Adrenal gland (tissue), 12 donors: ENCODE measurements around the gene PIK3R4. TPM values are rescaled to one million over a fixed set of nuclear protein-coding genes. Genes with fewer than 3 reads are reported as not detected.

Experiments used
- DNase-seq, 7 donors: peaks; one replicate each; pipeline ENCODE4 v3.0.0-alpha.2; 2019 to 2020
- H3K27ac ChIP-seq, 5 donors: fragments of 200-600 bp; sonication (generic) in 4 of 5; 1 replicate in 3 of 5; 2 replicates in 2 of 5; pipeline versions ENCODE4 v1.5.1 to v1.8.0; 2016 to 2020; ENCODE audit warnings: mild to moderate bottlenecking in 1 of 5
- H3K27me3 ChIP-seq: fragments of 200-600 bp; 2 replicates; pipeline ENCODE4 v1.8.0; 2021
- H3K36me3 ChIP-seq, 2 donors: fragments of 200-600 bp; replicated peaks in 1 of 2; 1 replicate in 1 of 2; 2 replicates in 1 of 2; pipeline versions ENCODE4 v1.5.1 to v1.8.0; 2018 to 2022
- H3K4me1 ChIP-seq, 2 donors: fragments of 200-600 bp; replicated peaks in 1 of 2; 1 replicate in 1 of 2; 2 replicates in 1 of 2; pipeline versions ENCODE4 v1.5.1 to v1.8.0; 2018 to 2021
- H3K4me3 ChIP-seq, 4 donors: fragments of 200-600 bp; sonication (generic) in 3 of 4; one replicate each; pipeline ENCODE4 v1.5.1; 2016 to 2018
- H3K9me3 ChIP-seq, 3 donors: fragments of 200-600 bp; sonication (generic) in 1 of 3; replicated peaks in 1 of 3; 1 replicate in 2 of 3; 2 replicates in 1 of 3; pipeline versions ENCODE4 v1.5.1 to v1.8.0; 2016 to 2021
- POLR2A ChIP-seq, 2 donors: fragments of 450-650 bp; IDR thresholded peaks; one replicate each; pipeline ENCODE4 v1.6.1; 2017; ENCODE audit warnings: antibody characterized with exemption in 2 of 2, mild to moderate bottlenecking in 2 of 2, moderate library complexity in 1 of 2
- WGBS, 4 donors: extraction: QIAGEN DNeasy Blood & Tissue Kit in 2 of 4; methylation state at CpG; one replicate each; pipeline versions ENCODE4 v1.1.5 to v1.1.7; 2013 to 2017; 5-methylcytosine and 5-hydroxymethylcytosine counted together
- intact Hi-C, 2 donors: fragments of 100-400 bp; cut with DNase I; formaldehyde crosslinking; loops; one replicate each; pipeline versions ENCODE4 v1.14.1 to v1.15.0; 2022 to 2023
- polyA plus RNA-seq, 3 donors: library from polyadenylated mRNA; stranded (reverse); fragments of 200-250 nt in 2 of 3; fragments of 350-450 nt in 1 of 3; fragmentation: Illumina TruSeq in 1 of 3; extraction: RNeasy Lipid Tissue Mini Kit (QIAGEN cat#74804) in 1 of 3; gene quantifications; one replicate each; pipeline ENCODE4 v1.2.3, GENCODE V29; 2013 to 2014
- total RNA-seq, 9 donors: library from RNA; depleted of rRNA in 4 of 9; stranded (reverse); fragments of >200 nt in 4 of 9; fragments of 120-200 nt in 1 of 9; fragmentation: NEBNext Ultra II Directional in 1 of 9; extraction: Animal tissue kit (Norgen Biotek cat#: 25700) in 1 of 9; gene quantifications; one replicate each; pipeline versions ENCODE4 v1.1.0 to v1.2.4, GENCODE V29; 2013 to 2023
- TF ChIP-seq, protein P1 (sequence below), 6 experiments: fragments of 450-650 bp in 4 of 6; fragments of 200-600 bp in 2 of 6; sonication (generic) in 1 of 6; IDR thresholded peaks; 1 replicate in 5 of 6; 2 replicates in 1 of 6; pipeline versions ENCODE4 v1.5.1 to v1.8.0; 2016 to 2021; ENCODE audit warnings: antibody characterized with exemption in 6 of 6, mild to moderate bottlenecking in 2 of 6, moderate library complexity in 1 of 6
- donor health status: healthy with polysubstance abuse.
- donor health status: Bipolar disorder and iron deficiency.
- donor health status: DM: yes; HTN: yes; CAD: no.
- donor health status: DM: no; HTN: no; CAD: no.
- donor health status: DM: no; HTN: no; CAD: no.
- donor health status: DM: yes; HTN: yes; CAD: no.

Gene PIK3R4
- total and polyA plus RNA-seq, 12 donors: 25.2 to 66.4 (median 29.6) TPM

- H3K36me3 ChIP-seq: no peaks in the 10 kb centered on the region
- 43 to 53% (median 48%) methylated on average over 5 of the region's 5 CpGs for WGBS, 4 donors
- peak in 5 of 7 donors; percentile 35 to 53 (median 50) for DNase-seq
- no peaks in the 10 kb centered on the region for H3K27me3 ChIP-seq
- intact Hi-C loops: no loop called here
- H3K4me3 ChIP-seq: no peak overlapping the region
- H3K27ac ChIP-seq: no peak overlapping the region
- H3K9me3 ChIP-seq: no peaks in the 10 kb centered on the region
- TF ChIP-seq, protein P1, sequence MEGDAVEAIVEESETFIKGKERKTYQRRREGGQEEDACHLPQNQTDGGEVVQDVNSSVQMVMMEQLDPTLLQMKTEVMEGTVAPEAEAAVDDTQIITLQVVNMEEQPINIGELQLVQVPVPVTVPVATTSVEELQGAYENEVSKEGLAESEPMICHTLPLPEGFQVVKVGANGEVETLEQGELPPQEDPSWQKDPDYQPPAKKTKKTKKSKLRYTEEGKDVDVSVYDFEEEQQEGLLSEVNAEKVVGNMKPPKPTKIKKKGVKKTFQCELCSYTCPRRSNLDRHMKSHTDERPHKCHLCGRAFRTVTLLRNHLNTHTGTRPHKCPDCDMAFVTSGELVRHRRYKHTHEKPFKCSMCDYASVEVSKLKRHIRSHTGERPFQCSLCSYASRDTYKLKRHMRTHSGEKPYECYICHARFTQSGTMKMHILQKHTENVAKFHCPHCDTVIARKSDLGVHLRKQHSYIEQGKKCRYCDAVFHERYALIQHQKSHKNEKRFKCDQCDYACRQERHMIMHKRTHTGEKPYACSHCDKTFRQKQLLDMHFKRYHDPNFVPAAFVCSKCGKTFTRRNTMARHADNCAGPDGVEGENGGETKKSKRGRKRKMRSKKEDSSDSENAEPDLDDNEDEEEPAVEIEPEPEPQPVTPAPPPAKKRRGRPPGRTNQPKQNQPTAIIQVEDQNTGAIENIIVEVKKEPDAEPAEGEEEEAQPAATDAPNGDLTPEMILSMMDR (IDR thresholded peaks at IDR 0.05): no peak
- no peak for TF ChIP-seq POLR2A (IDR thresholded peaks at IDR 0.05)
- H3K4me1 ChIP-seq: peaks cover 20% of the 10 kb centered on the region in 2 donors
Measured at GRCh38 chr3:130789782-130790322, 43.2 kb upstream of the PIK3R4 start.

- no peak overlapping the region for H3K27ac ChIP-seq
- TF ChIP-seq, protein P1 (IDR thresholded peaks at IDR 0.05): no peak
- no peak for TF ChIP-seq POLR2A (IDR thresholded peaks at IDR 0.05)
- H3K4me3 ChIP-seq: no peak overlapping the region
- H3K9me3 ChIP-seq: no peaks in the 10 kb centered on the region
- intact Hi-C loops: no loop called here
- H3K4me1 ChIP-seq: peaks cover 27 to 33% of the 10 kb centered on the region in 2 donors
- H3K27me3 ChIP-seq: no peaks in the 10 kb centered on the region
- H3K36me3 ChIP-seq: no peaks in the 10 kb centered on the region
- WGBS, 4 donors: 53 to 63% (median 58%) methylated on average over 6 of the region's 6 CpGs
- DNase-seq: no peak
Measured at GRCh38 chr3:130787422-130788068, 40.9 kb upstream of the PIK3R4 start.

DNA sequence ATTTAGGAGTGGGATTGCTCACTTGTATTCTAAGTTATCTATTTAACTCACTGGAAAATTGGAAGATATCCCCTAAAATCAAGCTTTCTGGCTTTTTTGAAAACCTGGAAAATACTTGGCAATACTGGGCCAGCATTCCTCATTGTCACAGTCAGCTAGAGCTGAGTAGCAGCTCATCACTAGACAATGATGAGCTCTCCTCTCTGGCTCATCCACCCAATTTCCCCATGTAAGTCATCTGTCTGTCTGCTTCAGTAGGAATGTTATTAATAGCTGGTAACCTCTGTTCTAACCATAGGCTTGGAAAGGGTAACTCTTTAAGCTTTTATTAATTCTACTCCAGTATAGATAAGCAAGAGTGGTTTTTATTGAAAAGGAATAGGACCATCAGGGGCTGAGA is 39.7 kb upstream of the PIK3R4 start:
- no peak for DNase-seq
- H3K4me3 ChIP-seq: no peak overlapping the region
- no peaks in the 10 kb centered on the region for H3K9me3 ChIP-seq
- no peaks in the 10 kb centered on the region for H3K27me3 ChIP-seq
- H3K36me3 ChIP-seq: no peaks in the 10 kb centered on the region
- TF ChIP-seq, protein P1 (IDR thresholded peaks at IDR 0.05): no peak
- no peak for TF ChIP-seq POLR2A (IDR thresholded peaks at IDR 0.05)
- H3K4me1 ChIP-seq: peaks cover 23 to 24% of the 10 kb centered on the region in 2 donors
- no peak overlapping the region for H3K27ac ChIP-seq
- intact Hi-C loops: no loop called here

DNA sequence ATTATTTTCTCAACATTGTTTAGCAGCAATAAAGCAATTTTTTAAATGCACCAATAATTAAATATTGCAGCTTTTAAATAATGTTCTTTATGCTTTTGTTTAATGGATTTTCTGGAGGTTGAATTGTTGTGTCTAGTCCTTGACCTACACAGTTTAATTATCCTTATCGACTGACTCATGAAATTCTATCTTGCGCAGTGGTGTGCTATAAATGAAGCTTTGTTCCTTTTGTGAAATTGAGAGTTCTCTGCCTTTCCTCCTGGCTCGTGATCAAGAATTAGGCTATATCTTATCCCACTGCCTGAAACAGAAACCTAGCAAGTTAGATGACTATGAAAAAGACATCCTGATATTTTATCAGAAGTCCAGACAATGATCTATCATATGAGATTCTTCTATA is 37.0 kb upstream of the PIK3R4 start:
- intact Hi-C loops: no loop called here
- 25 to 38% (median 28%) methylated on average over 3 of the region's 3 CpGs for WGBS, 4 donors
- Histone ChIP-seq H3K4me3 (no peak overlapping the region), H3K36me3 (no peaks in the 10 kb centered on the region), H3K27ac (peak overlapping the region in 3 of 5 donors; percentile 27 to 61 (median 36)), H3K9me3 (no peaks in the 10 kb centered on the region), H3K4me1 (peaks cover 13 to 22% of the 10 kb centered on the region in 2 donors), H3K27me3 (no peaks in the 10 kb centered on the region)
- no peak for TF ChIP-seq POLR2A (IDR thresholded peaks at IDR 0.05)
- TF ChIP-seq, protein P1 (IDR thresholded peaks at IDR 0.05): no peak
- peak in 3 of 7 donors; percentile 10 to 35 (median 23) for DNase-seq
